Right lobe of liver (tissue), 4 donors: ENCODE data around the gene ST7.

Source experiments
- CTCF ChIP-seq, 4 donors: fragments of 200-600 bp in 3 of 4; fragments of 450-650 bp in 1 of 4; IDR thresholded peaks; one replicate each; pipeline versions ENCODE4 v1.5.1 to v1.8.0; 2016 to 2022; ENCODE audit warnings: antibody characterized with exemption in 4 of 4, mild to moderate bottlenecking in 2 of 4
- POLR2A ChIP-seq: fragments of 450-650 bp; IDR thresholded peaks from one replicate; pipeline ENCODE4 v1.6.1; 2017; ENCODE audit warnings: antibody characterized with exemption, mild to moderate bottlenecking
- donor health status: DM: no; HTN: no; CAD: no.
- donor health status: DM: no; HTN: no; CAD: no.
- donor health status: DM: no; HTN: yes; CAD: no.

- TF ChIP-seq CTCF (IDR thresholded peaks at IDR 0.05) = no peak
- no peak for TF ChIP-seq POLR2A
Observed at GRCh38 chr7:117061751-117062150, 108.5 kb downstream of the ST7 start.
